Activated B cell treated with CpG ODN at 0.5 μM for 24 hours (primary cell): Measurements from ENCODE around the gene PTPRH. TPM values are rescaled to one million over a fixed set of nuclear protein-coding genes. Genes with fewer than 3 reads are reported as not detected.

Source experiments
- ATAC-seq: fragments of 200-7000 bp; cut with Tn5 transposase; one replicate; pipeline ENCODE4 v1.10.0; 2021; ENCODE audit warnings: low read depth, mild to moderate bottlenecking, moderate library complexity
- CTCF ChIA-PET: fragments of 350-600 bp; sonication (Branson Sonifier 250); formaldehyde crosslinking; loops from one replicate; lab custom pipeline; 2021; ENCODE audit warnings: antibody characterized with exemption; lab: Charles Lee
- POLR2A ChIA-PET: fragments of 350-600 bp; sonication (Branson Sonifier 250); formaldehyde crosslinking; loops from one replicate; lab custom pipeline; 2021; ENCODE audit warnings: antibody characterized with exemption; lab: Charles Lee
- DNase-seq: peaks from one replicate; pipeline ENCODE4 v3.0.0; 2022
- H3K27ac Mint-ChIP-seq: one replicate; pipeline ENCODE4 v1.8.0; 2020; ENCODE audit warnings: mixed read lengths
- H3K27me3 Mint-ChIP-seq: one replicate; pipeline ENCODE4 v1.8.0; 2021; ENCODE audit warnings: mixed read lengths
- H3K36me3 Mint-ChIP-seq: one replicate; pipeline ENCODE4 v1.8.0; 2021; ENCODE audit warnings: low read depth, mixed read lengths
- H3K4me1 Mint-ChIP-seq: one replicate; pipeline ENCODE4 v1.8.0; 2021; ENCODE audit warnings: mixed read lengths
- H3K4me3 Mint-ChIP-seq: one replicate; pipeline ENCODE4 v1.8.0; 2020; ENCODE audit warnings: mild to moderate bottlenecking, mixed read lengths
- H3K9me3 Mint-ChIP-seq: one replicate; pipeline ENCODE4 v1.8.0; 2020; ENCODE audit warnings: mixed read lengths
- CTCF ChIP-seq: fragments of 200-600 bp; IDR thresholded peaks from one replicate; pipeline ENCODE4 v1.8.0; 2022; ENCODE audit warnings: antibody characterized with exemption, mild to moderate bottlenecking
- intact Hi-C: fragments of 100-400 bp; cut with micrococcal nuclease; formaldehyde crosslinking; loops from one replicate; pipeline ENCODE4 v1.15.1; 2024
- total RNA-seq: library from RNA; stranded (reverse); gene quantifications from 2 replicates; pipeline ENCODE4 v1.2.3, GENCODE V29; 2022

PTPRH gene
- total RNA-seq, 1 donor from 2014 or later: not detected

- Mint-ChIP-seq H3K4me3 (no peak overlapping the region), H3K4me1 (peaks cover 2% of the 10 kb centered on the region), H3K27ac (no peak overlapping the region), H3K36me3 (no peaks in the 10 kb centered on the region), H3K27me3 (peaks cover 46% of the 10 kb centered on the region), H3K9me3 (peaks cover 4% of the 10 kb centered on the region)
- TF ChIP-seq CTCF: no peak
- ChIA-PET CTCF (no interaction called here), POLR2A (interaction anchor here (0.7 kb wide), 1 partner anchor 261 kb away, joined by 9 read pairs; the partner anchor contains the start of gene UBE2S)
- DNase-seq (no peak), ATAC-seq (no peak)
- intact Hi-C loops: no loop called here
These were observed 62.5 kb downstream of the PTPRH start for GRCh38 chr19:55146705-55147273.

GRCh38 chr19:55146078-55146704 lies 63.1 kb downstream of the PTPRH start:
- DNase-seq: no peak
- POLR2A ChIA-PET: interaction anchor here (0.6 to 0.7 kb wide), 2 partner anchors 21 to 261 kb away, joined by 3 to 9 read pairs; partner anchors contain the start of gene UBE2S
- CTCF ChIA-PET: no interaction called here

DNA sequence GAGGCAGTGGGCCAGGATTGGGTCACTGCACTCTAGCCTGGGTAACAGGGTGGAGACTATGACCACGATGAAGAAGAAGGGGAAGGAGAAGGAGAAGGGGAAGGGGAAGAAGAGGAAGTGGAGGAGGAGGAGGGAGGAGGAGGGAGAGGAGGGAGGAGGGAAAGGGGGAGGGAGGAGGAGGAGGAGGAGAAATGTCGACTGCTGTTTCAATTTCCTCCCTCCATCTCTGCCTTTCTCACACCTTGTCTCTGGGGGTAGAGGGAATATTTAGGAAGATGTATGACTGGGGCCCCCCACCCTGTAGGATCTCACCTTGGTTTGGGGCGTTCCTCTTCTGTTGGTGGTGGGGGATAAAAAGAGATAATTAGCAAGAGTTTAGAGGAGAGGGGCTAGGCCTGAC lies 64.1 kb downstream of the PTPRH start:
- intact Hi-C loops: no loop called here
- POLR2A ChIA-PET: no interaction called here
- Mint-ChIP-seq H3K27ac (no peak overlapping the region), H3K27me3 (peaks cover 54% of the 10 kb centered on the region), H3K36me3 (no peaks in the 10 kb centered on the region), H3K4me1 (peaks cover 6% of the 10 kb centered on the region), H3K9me3 (no peaks in the 10 kb centered on the region), H3K4me3 (no peak overlapping the region)
- CTCF ChIA-PET: no interaction called here
- ATAC-seq: no peak
- TF ChIP-seq CTCF: no peak
- DNase-seq: no peak

More at GRCh38 chr19:55146078-55146704, 63.1 kb downstream of the PTPRH start:
- intact Hi-C loops: no loop called here
- Mint-ChIP-seq H3K27me3 (peaks cover 49% of the 10 kb centered on the region), H3K36me3 (no peaks in the 10 kb centered on the region), H3K4me3 (no peak overlapping the region), H3K9me3 (no peaks in the 10 kb centered on the region), H3K4me1 (peaks cover 4% of the 10 kb centered on the region), H3K27ac (no peak overlapping the region)
- no peak for ATAC-seq
- TF ChIP-seq CTCF: no peak

DNA sequence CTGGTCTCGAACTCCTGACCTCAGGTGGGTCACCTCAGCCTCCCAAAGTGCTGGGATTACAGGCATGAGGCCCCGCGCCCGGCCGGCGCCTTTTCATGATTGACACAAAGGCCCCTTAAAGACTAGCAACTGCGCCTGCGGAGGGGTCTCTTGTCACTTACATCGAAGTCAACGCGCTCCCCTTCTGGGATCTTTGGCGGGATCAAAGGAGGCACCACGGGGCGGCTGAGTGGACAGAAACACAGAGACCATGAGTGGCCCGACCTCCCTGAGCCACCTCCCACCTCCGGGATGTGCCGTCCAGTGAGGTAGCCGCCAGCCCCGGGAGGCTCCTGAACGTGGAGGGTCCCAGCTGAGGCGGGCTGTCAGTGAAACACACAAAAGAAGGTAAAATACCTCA lies 67.6 kb downstream of the PTPRH start:
- ATAC-seq: no peak
- H3K9me3 Mint-ChIP-seq: no peaks in the 10 kb centered on the region
- peaks cover 51% of the 10 kb centered on the region for H3K27me3 Mint-ChIP-seq
- no peak overlapping the region for H3K27ac Mint-ChIP-seq
- intact Hi-C loops: loop anchor here (1.0 to 5.0 kb wide), 5 partner anchors 161 to 491 kb away; no protein-coding TSS in a partner anchor
- ChIA-PET CTCF (interaction anchor here (0.7 to 6.1 kb wide), 21 partner anchors 24 to 530 kb away, joined by 3 to 82 read pairs (median 5); partner anchors contain the start of genes KMT5C, NAT14, PPP1R12C and TMEM238), POLR2A (interaction anchor here (0.7 to 1.4 kb wide), 8 partner anchors 24 to 1173 kb away, joined by 3 to 13 read pairs (median 4); partner anchors contain the start of genes PPP1R12C and ZNF628)
- no peaks in the 10 kb centered on the region for H3K36me3 Mint-ChIP-seq
- no peak overlapping the region for H3K4me3 Mint-ChIP-seq
- TF ChIP-seq CTCF: no peak
- H3K4me1 Mint-ChIP-seq: peaks cover 6% of the 10 kb centered on the region
- DNase-seq: no peak

DNA sequence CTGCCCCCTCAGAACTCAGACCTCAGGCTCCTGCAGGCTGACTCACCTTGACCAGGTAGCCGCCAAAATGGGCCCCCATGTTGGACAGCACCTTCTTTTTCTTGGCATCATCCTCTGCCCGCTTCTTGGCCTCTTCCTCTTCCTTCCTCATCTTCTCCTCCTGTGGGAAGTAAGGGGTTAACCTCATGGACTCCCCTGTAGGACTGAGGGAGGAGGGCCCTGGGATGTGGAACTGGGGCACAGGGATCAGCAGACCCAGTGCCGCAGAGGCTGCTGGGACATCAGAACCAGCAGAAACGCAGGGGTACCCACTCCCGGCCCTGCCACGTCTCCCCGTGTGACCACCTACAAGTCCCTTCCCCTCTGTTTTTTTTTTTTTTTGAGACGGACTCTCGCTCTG lies 71.4 kb downstream of the PTPRH start:
- Mint-ChIP-seq H3K27me3 (peaks cover 31% of the 10 kb centered on the region), H3K4me3 (no peak overlapping the region), H3K27ac (no peak overlapping the region), H3K36me3 (no peaks in the 10 kb centered on the region), H3K9me3 (no peaks in the 10 kb centered on the region), H3K4me1 (peaks cover 9% of the 10 kb centered on the region)
- ChIA-PET CTCF (no interaction called here), POLR2A (no interaction called here)
- intact Hi-C loops: no loop called here
- DNase-seq (no peak), ATAC-seq (no peak)
- no peak for TF ChIP-seq CTCF
